ENCODE results near the gene PPP2R3A.

DNA sequence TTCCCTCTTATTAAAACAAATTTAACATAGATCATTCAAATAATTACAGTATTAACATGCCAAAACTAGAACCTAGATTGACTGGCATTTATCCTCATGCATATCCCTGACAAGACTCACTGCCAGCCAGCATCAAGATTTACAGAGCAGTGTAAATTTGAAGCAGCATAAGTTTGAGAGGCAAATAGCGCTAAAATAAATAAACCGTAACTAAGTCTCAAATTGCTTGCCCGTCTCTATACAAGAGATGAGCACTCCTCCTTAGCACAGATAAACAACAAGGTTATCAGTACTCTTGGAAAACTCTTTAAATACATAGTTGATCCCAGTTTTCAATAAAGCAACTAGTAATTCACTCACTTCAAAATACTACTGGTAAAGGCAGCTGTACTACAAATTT lies 201.0 kb downstream of the PPP2R3A start:
- TF ChIP-seq CTCF (optimal IDR thresholded peaks at IDR 0.05 in 1 of 3, IDR thresholded peaks at IDR 0.05 in 1 of 3, conservative IDR thresholded peaks at IDR 0.05 in 1 of 3; ENCODE audit: extremely low read depth in 1 of 3, insufficient read depth in 2 of 3, low read length in 3 of 3): no peak
- TF ChIP-seq EZH2 (IDR thresholded peaks at IDR 0.05; ENCODE audit: low read length): no peak
